Natural killer cell (primary cell): ENCODE data around the gene ATP8B1. TPM values are rescaled to one million over a fixed set of nuclear protein-coding genes. Genes with fewer than 3 reads are reported as not detected.
A peak's percentile ranks its signal among the peaks of the same experiment; 100 is the strongest.

Experiments used
- ATAC-seq, 3 donors: fragments of 150-1000 bp in 2 of 3; fragments of 200-7000 bp in 1 of 3; cut with Tn5 transposase; 1 replicate in 1 of 3; 2 replicates in 2 of 3; pipeline ENCODE4 v1.10.0; 2021; ENCODE audit warnings: mild to moderate bottlenecking in 2 of 3, moderate library complexity in 2 of 3
- DNase-seq, 2 donors: peaks; one replicate each; pipeline versions ENCODE4 v3.0.0 to v3.0.0-alpha.2; 2013 to 2021; ENCODE audit warnings: mixed read lengths in 1 of 2
- H3K27ac ChIP-seq: one replicate; pipeline ENCODE4 v1.5.1; 2013; ENCODE audit warnings: mild to moderate bottlenecking, low read length
- H3K27me3 ChIP-seq: one replicate; pipeline ENCODE4 v1.6.1; 2013; ENCODE audit warnings: low read length; ENCODE audit not compliant: control insufficient read depth, insufficient read depth
- H3K36me3 ChIP-seq: one replicate; pipeline ENCODE4 v1.6.1; 2013; ENCODE audit warnings: low read length; ENCODE audit not compliant: control insufficient read depth, insufficient read depth
- H3K4me1 ChIP-seq: one replicate; pipeline ENCODE4 v1.6.1; 2013; ENCODE audit warnings: low read length; ENCODE audit not compliant: control insufficient read depth, insufficient read depth
- H3K4me3 ChIP-seq: one replicate; pipeline ENCODE4 v1.5.1; 2013; ENCODE audit warnings: low read length
- H3K9me3 ChIP-seq: one replicate; pipeline ENCODE4 v1.6.1; 2013; ENCODE audit warnings: low read length; ENCODE audit not compliant: control insufficient read depth, insufficient read depth
- H3K27ac Mint-ChIP-seq, 2 donors: one replicate each; pipeline ENCODE4 v1.8.0; 2022; ENCODE audit warnings: mild to moderate bottlenecking in 2 of 2, mixed read lengths in 2 of 2, moderate library complexity in 1 of 2
- H3K27me3 Mint-ChIP-seq, 2 donors: one replicate each; pipeline ENCODE4 v1.8.0; 2022; ENCODE audit warnings: low read depth in 2 of 2, mixed read lengths in 2 of 2
- H3K36me3 Mint-ChIP-seq: one replicate; pipeline ENCODE4 v1.8.0; 2022; ENCODE audit warnings: mixed read lengths
- H3K4me1 Mint-ChIP-seq, 2 donors: one replicate each; pipeline ENCODE4 v1.8.0; 2022; ENCODE audit warnings: mixed read lengths in 2 of 2
- H3K4me3 Mint-ChIP-seq: one replicate; pipeline ENCODE4 v1.8.0; 2022; ENCODE audit warnings: mild to moderate bottlenecking, moderate library complexity, mixed read lengths
- H3K9me3 Mint-ChIP-seq, 2 donors: one replicate each; pipeline ENCODE4 v1.8.0; 2022; ENCODE audit warnings: mixed read lengths in 2 of 2
- CTCF ChIP-seq: fragments of 200-600 bp; IDR thresholded peaks from one replicate; pipeline ENCODE4 v1.8.0; 2022; ENCODE audit warnings: antibody characterized with exemption
- WGBS: methylation state at CpG from one replicate; pipeline ENCODE4 v1.1.7; 2013; ENCODE audit warnings: missing lambda C conversion rate; ENCODE audit not compliant: insufficient coverage; 5-methylcytosine and 5-hydroxymethylcytosine counted together
- intact Hi-C: fragments of 100-400 bp; cut with micrococcal nuclease; formaldehyde crosslinking; loops from one replicate; pipeline ENCODE4 v1.14.2; 2022
- total RNA-seq, 4 donors: library from RNA; stranded (reverse); fragments of 120-200 nt in 1 of 4; gene quantifications; one replicate each; pipeline versions ENCODE4 v1.2.3 to v1.2.4, GENCODE V29; 2013 to 2022

The ATP8B1 gene
- total RNA-seq, 3 donors from 2014 or later (not counting 1 experiment from before 2014, with no cell fraction given) = not detected

DNA sequence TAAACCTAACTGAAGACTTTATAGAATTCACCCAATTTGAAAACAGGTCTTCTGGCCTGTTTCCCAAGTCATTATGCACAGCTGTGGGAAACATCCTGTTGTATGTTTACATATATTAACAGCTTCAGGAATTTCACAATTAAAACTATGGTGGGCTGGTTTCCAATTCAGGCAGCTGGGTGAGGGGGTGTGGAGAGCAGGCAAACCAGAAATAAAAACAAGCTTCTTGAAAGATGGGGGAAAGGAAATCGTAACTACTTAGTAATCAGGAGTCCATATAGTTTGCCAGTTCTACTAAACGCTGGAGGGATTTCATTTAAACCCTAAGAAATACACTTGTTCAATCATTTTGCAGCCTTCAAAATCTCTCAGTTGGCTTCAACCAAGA is 22.8 kb downstream of the ATP8B1 start:
- Histone ChIP-seq H3K36me3 (no peaks in the 10 kb centered on the region), H3K27me3 (no peaks in the 10 kb centered on the region), H3K27ac (no peak overlapping the region), H3K4me1 (peaks cover 8% of the 10 kb centered on the region), H3K9me3 (no peaks in the 10 kb centered on the region), H3K4me3 (no peak overlapping the region)
- no peaks in the 10 kb centered on the region for H3K27me3 Mint-ChIP-seq
- ATAC-seq (no peak), DNase-seq (no peak)
- no peak overlapping the region for H3K4me3 Mint-ChIP-seq
- TF ChIP-seq CTCF = no peak
- H3K27ac Mint-ChIP-seq = peak overlapping the region in 1 of 2 donors; percentile 7
- no peaks in the 10 kb centered on the region for H3K36me3 Mint-ChIP-seq
- H3K9me3 Mint-ChIP-seq = no peaks in the 10 kb centered on the region
- intact Hi-C loops = no loop called here
- H3K4me1 Mint-ChIP-seq = peaks cover 21 to 23% of the 10 kb centered on the region in 2 donors
- WGBS = no CpG with 5 or more reads among the region's 2 CpGs

DNA sequence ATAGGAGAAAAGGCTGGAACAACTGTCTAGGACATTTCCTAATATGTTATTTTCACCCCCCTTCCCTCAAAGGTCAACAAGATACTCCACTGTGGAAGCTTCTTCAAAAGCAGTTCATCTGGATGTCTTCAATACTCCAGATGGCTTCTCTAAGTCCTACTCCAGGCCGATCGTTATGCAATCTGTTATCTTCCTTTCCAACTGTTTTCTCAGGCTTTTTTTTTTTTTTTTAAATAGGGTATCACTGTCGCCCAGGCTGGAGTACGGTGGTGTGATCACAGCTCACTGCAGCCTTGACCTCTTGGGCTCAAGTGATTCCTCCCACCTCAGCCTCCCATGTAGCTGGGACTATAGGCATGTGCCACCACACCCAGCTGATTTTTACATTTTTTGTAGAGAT is 26.3 kb downstream of the ATP8B1 start:
- Mint-ChIP-seq H3K27ac (no peak overlapping the region), H3K27me3 (no peaks in the 10 kb centered on the region), H3K4me1 (peaks cover 26 to 28% of the 10 kb centered on the region in 2 donors), H3K4me3 (no peak overlapping the region), H3K9me3 (no peaks in the 10 kb centered on the region), H3K36me3 (no peaks in the 10 kb centered on the region)
- intact Hi-C loops = no loop called here
- Histone ChIP-seq H3K27me3 (no peaks in the 10 kb centered on the region), H3K36me3 (no peaks in the 10 kb centered on the region), H3K27ac (no peak overlapping the region), H3K9me3 (no peaks in the 10 kb centered on the region), H3K4me3 (no peak overlapping the region), H3K4me1 (peaks cover 8% of the 10 kb centered on the region)
- 79% methylated on average over 2 of the region's 4 CpGs for WGBS
- TF ChIP-seq CTCF = no peak
- DNase-seq = no peak
- no peak for ATAC-seq

DNA sequence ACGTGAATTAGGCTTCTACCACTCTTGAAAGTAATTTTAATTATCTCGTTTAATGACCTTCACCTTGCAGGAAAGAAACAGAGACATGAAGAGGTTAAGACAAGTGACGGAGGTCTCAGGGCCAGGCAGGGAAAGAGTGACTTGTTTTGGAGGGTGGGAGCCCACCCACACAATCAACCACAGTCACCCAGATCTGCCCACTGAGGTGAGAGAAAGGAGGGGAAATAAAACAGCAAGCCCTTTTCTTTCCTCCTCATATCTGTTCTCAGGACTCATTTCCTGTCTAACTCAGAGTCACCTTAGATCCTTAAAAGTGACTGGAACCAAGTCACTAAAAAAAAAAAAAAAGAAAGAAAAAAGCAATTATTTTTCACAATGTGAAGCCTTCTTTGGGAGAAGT is 26.8 kb downstream of the ATP8B1 start:
- no peak overlapping the region for H3K27ac Mint-ChIP-seq
- DNase-seq = no peak
- no peaks in the 10 kb centered on the region for H3K27me3 ChIP-seq
- ATAC-seq = peak in 1 of 3 donors; percentile 18
- no peak overlapping the region for H3K4me3 ChIP-seq
- H3K36me3 ChIP-seq = no peaks in the 10 kb centered on the region
- WGBS = 91% methylated on average over 2 of the region's 3 CpGs
- H3K4me3 Mint-ChIP-seq = no peak overlapping the region
- TF ChIP-seq CTCF = no peak
- H3K9me3 Mint-ChIP-seq = no peaks in the 10 kb centered on the region
- intact Hi-C loops = no loop called here
- no peaks in the 10 kb centered on the region for H3K36me3 Mint-ChIP-seq
- no peak overlapping the region for H3K27ac ChIP-seq
- H3K9me3 ChIP-seq = no peaks in the 10 kb centered on the region
- H3K4me1 Mint-ChIP-seq = peaks cover 26 to 28% of the 10 kb centered on the region in 2 donors
- no peaks in the 10 kb centered on the region for H3K27me3 Mint-ChIP-seq
- peaks cover 8% of the 10 kb centered on the region for H3K4me1 ChIP-seq

DNA sequence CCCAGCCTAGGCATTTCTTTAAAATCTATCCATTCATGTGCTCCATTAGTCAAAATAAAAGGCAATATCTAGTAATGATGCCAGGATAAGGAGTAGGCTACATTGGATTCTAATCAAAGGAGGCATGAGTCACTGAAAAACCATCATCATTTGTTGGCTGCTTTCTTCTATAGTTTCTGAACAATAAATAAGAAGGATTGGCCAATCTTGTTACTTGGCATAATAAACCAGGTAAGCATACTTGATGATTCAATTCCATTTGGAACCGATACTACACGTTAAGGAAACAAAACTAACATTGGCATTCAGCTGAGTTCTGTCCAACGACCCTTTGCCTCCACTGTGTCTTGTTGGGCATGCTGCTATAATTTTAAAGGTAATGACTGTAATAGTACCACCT is 27.2 kb downstream of the ATP8B1 start:
- Mint-ChIP-seq H3K27ac (no peak overlapping the region), H3K4me1 (peaks cover 26 to 28% of the 10 kb centered on the region in 2 donors), H3K36me3 (no peaks in the 10 kb centered on the region), H3K27me3 (no peaks in the 10 kb centered on the region), H3K9me3 (no peaks in the 10 kb centered on the region), H3K4me3 (no peak overlapping the region)
- Histone ChIP-seq H3K27me3 (no peaks in the 10 kb centered on the region), H3K4me1 (peaks cover 8% of the 10 kb centered on the region), H3K36me3 (no peaks in the 10 kb centered on the region), H3K9me3 (no peaks in the 10 kb centered on the region), H3K4me3 (no peak overlapping the region), H3K27ac (no peak overlapping the region)
- DNase-seq (no peak), ATAC-seq (no peak)
- TF ChIP-seq CTCF = no peak
- intact Hi-C loops = no loop called here
- WGBS = 91% methylated on average over 3 of the region's 3 CpGs
